Left renal cortex interstitium (tissue), 4 donors: ENCODE results near the gene RNF121. TPM values are rescaled to one million over a fixed set of nuclear protein-coding genes. Genes with fewer than 3 reads are reported as not detected.

Experiments
- DNase-seq, 4 donors: peaks; one replicate each; pipeline ENCODE4 v3.0.0-alpha.2; 2013; ENCODE audit warnings: low read depth in 4 of 4, low spot score in 2 of 4, missing footprints in 1 of 4
- polyA plus RNA-seq, 4 donors: library from polyadenylated mRNA; unstranded; fragments of 120-200 nt; gene quantifications; one replicate each; pipeline ENCODE4 v1.2.1, GENCODE V29; 2013; ENCODE audit not compliant: insufficient read length in 4 of 4

Gene RNF121
- polyA plus RNA-seq, 4 donors = 35.7 to 46.1 (median 44.3) TPM

DNA sequence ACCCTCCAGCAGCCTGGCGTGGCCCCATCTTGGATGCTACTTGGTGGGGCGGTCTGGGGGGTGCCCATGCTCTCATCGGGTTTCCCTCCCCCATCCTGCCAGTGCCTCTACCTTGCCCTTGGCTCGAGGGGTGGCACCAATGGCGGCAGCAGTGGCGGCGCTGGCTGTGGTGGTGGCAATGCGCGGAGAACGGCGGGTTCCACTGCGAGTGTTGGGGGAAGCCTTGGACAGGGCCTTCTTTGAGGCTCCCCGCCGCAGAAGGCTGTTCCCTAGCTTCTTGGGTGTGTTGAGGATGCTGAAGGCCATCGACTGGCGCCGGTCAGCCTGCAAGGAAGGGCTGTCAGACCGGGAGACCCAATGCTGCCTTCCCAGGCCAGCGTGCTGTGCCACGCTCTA is 74.9 kb downstream of the RNF121 start:
- no peak for DNase-seq

DNA sequence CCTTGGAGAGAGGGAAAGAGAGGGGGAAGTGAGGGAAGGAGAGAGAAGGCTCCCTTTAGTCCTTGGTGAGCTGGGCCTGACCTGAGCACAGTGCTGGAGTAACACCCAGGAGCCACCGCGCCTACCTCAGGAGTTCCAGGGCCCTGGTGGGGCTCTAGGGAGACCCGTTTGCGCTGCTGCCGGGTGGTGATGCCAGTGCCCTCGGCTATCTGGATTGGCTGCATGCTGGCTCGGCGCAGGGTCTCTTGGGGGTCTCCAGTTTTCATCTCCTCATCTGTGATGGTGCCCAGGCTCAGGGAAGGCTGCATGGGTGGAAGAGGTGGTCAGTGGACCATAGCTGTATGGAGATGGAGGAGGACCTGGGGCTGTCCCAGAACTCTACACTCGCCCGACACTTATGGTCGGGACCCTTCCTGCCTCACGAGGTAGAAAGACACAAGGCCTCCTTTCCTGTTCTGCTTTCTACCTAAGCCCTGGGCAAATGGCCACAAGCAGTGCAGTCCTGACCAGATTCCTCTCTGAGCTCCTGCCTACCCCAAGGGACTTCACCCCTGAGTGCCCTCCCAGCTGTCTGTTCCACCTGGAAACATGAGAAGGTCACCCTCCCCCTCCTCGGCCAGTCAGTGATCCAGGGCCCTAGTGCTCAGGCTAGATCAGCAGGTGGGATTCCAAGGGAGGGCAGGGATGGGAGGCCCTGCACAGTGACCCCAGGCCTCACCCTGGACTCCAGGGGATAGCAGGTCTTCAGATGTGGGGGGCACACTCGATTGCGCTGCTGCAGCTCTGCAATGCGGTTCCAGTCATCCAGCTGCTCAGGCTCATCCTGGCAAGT is 75.9 kb downstream of the RNF121 start:
- DNase-seq = no peak

GRCh38 chr11:72005347-72006260 is 76.8 kb downstream of the RNF121 start:
- no peak for DNase-seq

- DNase-seq = no peak
These were observed 77.7 kb downstream of the RNF121 start for GRCh38 chr11:72006309-72007088.

GRCh38 chr11:72007089-72007476 is 78.2 kb downstream of the RNF121 start:
- DNase-seq = no peak

DNA sequence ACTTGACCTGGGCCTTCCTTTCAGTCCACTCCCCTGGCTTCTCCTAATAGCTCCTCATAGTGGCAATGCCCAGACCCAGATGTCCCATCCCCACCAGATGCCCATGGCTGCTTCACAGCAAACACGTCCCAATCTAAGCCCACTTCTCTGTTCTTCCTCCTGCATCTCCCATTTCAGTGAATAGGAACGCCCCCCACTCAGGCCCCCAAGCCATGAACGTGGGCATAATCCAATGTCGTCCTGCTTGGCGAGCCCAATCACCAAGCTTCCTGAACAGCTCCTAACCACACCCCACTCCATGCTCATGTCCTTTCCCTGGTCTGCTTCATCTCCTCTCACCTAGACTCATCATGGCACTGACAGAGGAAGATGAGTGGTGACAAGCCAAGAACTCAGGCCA is 78.7 kb downstream of the RNF121 start:
- DNase-seq = no peak

GRCh38 chr11:72008728-72009127 is 79.9 kb downstream of the RNF121 start:
- no peak for DNase-seq

DNA sequence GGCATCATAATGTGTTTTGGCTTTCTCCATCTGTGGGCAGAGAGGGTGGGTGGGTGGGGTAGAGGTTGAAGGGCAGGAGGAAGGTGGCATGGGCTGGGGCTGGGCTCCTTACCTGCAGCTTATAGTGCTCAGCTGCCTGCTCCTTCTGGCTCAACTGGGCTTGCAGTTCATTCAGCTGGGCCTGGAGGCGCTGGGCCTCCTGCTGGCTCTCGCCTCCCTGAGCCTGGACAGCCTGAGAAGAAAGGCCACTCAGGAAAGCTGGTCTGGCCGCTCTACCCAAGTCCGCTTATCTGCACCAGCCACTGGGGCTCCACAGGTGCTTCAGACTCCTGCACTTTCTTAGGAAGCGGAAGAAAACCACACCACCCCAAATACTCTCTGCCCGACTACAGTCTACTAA is 80.3 kb downstream of the RNF121 start:
- DNase-seq = no peak

DNA sequence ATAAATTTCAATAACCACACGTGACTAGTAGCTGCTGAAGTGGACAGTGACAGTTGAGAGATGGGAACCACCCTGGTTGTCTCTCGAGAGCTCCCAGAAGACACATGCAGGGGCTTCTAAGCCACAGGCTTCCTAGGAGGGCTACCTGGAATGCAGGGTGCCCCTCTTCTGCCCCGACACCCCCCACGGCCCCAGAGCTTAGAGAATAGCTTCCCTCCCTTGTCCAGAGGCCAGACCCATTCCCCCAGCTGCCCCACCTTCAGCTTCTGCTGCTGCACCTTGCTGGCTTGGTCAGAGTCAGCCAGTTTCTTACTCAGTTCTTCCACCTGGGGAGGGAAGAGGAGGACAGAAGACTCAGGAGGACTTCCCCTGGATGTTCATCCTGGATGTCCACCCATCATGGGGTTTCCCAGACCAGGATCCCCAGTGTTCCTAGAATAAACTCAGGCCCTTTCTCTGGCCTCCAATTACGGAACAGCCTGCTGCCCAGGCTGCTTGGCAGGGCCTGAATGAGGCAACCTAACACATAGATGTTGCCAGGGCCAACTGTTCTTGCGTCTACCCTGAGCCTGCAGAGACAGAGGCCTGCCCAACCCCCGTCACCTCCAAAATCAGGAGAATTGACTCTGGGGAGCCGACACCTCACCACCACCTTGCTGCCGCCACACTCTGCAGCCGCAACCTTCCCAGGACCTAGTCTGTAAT is 81.8 kb downstream of the RNF121 start:
- DNase-seq = no peak

GRCh38 chr11:72012091-72012630 is 83.3 kb downstream of the RNF121 start:
- DNase-seq = no peak

- no peak for DNase-seq
These were observed 84.3 kb downstream of the RNF121 start for GRCh38 chr11:72012897-72013721.

- no peak for DNase-seq
These were observed 85.2 kb downstream of the RNF121 start for GRCh38 chr11:72013765-72014711.

DNA sequence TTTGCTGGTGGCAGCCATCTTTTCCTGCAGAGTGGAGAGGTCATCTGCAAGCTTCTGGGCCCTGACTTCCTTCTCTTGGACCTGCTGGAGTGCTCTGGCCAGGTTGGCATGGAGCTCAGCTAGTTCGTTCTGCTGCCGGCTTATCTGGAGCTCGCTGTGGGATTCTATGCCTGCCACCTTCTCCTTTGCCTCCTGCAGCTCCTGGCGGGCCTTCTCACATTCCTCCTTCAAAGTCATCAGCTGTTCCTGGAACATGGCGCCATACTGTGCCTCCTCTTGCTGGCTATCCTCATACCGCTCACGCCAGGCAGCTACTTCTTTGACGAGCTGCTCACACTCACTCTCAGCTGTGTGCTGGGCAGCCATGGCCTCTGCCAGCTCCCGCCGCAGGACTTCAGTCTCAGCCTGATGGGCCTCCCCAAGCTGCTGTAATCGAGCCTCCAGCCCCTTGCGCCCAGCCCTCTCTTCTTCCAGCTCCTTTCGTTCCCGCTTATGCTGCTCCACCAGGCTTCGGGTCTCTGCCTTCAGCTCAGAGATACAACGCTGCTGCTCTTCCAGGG is 86.0 kb downstream of the RNF121 start:
- DNase-seq = no peak

- no peak for DNase-seq
These were observed 86.7 kb downstream of the RNF121 start for GRCh38 chr11:72015511-72016061.

DNA sequence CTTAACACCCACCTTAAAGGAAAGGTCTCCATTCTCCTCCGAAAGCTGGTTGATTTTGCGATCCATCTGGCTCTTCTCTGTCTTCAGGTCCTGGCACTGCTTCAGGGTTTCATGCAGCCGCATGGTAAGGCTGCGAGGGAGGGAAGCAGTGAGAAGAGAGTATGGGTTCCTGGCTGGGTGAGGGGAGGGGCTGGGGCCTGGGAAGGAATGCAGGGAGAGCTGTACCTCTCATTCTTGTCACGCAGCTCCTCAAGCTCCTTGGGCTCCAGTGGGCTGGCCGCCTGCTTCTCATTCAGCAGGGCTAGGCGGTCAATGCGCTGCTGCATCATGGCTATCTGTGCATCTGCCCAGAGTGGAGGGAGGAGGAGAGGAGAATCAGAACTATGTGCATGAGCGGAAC is 89.3 kb downstream of the RNF121 start:
- DNase-seq = no peak

DNA sequence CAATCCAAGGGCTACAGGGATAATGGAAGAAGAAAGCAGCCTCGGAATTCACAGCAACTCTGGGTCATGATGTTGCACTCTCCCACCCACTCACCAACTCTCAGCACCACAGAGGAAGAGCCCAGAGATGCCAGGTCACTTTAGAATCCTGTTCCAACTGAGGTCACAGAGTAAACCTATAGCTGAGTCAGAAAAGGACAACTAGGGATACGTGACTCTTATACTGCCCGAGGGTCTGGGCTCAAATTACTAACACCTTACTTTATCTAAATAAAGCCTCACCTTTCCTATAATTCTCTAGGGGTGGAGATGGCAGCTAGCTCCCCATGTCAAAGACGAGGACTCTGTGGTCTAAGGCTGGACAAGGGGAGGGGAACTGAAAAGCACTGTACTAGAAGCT is 94.5 kb downstream of the RNF121 start:
- DNase-seq = no peak

DNA sequence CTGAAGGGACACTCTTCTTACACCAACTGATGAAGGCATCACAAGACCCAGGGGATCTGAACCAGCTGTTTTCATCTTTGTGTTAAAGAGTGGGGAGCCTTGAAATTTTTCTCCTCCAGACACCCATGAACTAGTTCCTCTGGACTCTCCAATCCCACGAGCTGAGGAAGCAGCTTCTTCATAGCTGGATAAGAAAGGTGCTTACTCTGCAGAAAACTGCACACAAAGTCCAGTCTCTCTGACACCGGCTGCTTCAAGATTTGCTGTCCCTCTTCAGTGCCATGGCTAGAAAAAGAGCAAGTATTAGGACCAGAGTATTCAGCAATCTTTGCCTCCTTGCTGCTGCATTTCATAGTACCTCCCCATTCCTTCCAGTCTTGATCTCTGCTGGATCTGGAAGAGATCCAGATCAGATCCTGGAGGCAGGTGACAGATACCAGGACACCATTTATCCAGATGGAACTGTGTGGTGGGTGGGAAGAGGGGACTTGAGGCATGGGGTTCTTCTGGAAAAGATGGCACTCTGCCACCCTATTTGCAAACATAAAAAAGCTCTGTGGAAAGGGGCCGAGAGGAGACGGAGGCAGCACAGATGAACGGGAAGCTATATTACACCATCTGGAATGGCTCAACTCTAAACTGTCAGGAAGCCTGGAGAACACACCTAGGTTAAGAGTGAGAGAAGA is 95.4 kb downstream of the RNF121 start:
- DNase-seq = no peak
